EH (cell line): Measurements from ENCODE around the gene DPP8.
A peak's percentile ranks its signal among the peaks of the same experiment; 100 is the strongest.
"Not testable (repeated sequence)": the region's sequence is repeated elsewhere in the genome, so short reads cannot be mapped to it uniquely, and the experiment has no call there.

Experiments used
- DNase-seq: peaks from one replicate; pipeline ENCODE4 v3.0.0-alpha.2; 2015; ENCODE audit warnings: low read depth

Gene DPP8

DNA sequence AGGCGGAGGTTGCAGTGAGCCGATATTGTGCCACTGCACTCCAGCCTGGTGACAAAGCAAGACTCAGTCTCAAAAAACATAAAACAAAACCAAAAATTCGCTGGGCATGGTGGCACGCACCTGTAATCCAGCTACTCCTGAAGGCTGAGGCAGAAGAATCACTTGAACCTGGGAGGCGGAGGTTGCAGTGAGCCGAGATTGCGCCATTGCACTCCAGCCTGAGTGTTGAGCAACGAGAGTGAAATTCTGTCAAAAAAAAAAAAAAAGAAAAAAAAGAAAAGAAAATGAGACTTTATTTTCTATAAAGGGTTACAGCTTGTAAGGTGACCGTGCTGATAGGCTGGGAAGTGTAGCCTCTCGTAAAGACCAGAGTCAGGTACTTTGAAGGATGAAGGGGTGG lies 6.7 kb upstream of the DPP8 start:
- no peak for DNase-seq

DNA sequence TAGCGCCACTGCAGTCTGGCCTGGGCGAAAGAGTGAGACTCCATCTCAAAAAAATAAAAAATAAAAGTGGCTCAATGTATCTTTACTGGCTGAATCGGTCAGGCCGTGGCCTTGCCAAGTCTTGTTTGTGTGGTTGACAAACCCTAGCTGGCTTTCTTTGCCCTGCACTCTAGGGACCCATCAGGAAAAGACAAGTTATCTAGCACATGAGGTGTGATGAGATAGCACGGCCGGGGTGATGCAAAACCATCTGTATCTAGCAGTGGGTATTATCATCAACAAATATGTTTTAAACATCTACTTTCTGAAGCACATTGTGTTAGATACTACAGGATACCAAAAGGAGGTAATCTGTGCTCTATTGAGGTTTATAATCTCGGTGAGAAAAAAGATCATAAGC lies 3.9 kb upstream of the DPP8 start:
- no peak for DNase-seq

DNA sequence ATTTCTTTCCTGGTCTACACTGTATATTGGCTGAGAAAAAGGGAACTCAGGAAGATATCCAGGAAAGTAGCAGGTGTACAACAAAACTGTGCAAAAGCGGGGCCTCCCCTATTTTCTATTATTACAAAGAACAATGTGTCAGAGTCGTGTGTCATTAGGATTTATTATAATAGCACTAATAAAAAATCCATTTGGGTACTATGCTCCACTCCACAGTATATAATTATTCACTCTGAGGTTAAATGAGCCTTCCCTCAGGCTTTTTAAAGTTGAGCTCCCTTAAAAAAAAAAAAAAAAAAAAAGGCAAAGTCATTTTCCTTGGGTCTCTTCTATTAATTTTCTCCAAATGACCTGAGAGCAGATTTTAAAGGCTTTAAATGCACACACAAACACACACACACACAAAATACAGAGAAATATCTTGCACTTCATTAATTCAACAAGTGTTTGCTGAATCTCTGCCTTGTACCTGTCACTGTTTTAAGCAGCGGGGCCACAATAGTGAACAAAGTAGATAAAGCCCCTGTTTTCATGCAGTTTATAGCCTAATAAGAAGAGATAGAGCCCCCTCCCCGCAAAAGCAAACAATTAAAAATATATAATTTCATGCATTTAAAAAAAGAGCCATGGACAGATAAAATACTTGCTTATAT lies 1.3 kb upstream of the DPP8 start:
- no peak for DNase-seq

DNA sequence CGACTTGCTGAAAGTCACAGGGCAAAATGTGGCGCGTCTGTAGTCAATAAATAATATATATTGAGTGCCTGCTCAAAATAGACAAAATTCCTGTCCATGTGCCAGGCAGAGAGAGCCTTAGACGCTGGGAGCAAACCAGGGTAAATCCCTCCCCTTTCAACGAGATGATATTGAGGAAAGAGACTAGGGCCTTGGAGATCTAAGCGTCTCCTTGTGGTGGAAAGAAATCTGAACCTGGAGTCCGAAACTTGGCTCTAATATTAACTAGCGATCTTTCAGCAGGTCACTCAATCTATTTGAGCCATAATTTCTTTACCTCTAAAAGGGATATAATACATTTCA lies 348 bp upstream of the DPP8 start:
- no peak for DNase-seq

DNA sequence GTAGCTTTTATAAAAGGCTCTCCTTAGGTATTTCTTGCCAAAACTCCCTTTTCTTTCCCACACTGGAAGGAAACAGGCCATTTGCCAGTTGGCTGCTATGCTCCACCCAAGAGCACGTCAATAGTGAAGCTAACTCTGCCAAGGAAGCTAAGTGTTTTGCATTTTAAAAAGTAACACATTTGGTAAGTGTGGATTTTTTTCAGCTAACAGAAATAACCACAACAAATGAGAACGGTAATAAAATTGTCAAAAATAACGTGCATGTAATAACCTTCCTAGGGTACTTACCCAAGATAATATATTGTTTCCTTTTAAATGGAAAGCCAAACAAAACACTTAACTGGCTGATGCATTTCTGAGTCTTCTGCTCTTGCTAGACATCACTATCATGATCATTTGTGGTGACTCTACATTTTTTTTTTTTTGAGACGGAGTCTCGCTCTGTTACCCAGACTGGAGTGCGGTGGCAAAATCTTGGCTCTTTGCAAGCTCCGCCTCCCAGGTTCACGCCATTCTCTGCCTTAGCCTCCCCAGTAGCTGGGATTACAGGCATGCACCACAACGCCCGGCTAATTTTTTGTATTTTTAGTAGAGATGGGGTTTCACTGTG lies 4.6 kb downstream of the DPP8 start:
- DNase-seq: no peak

DNA sequence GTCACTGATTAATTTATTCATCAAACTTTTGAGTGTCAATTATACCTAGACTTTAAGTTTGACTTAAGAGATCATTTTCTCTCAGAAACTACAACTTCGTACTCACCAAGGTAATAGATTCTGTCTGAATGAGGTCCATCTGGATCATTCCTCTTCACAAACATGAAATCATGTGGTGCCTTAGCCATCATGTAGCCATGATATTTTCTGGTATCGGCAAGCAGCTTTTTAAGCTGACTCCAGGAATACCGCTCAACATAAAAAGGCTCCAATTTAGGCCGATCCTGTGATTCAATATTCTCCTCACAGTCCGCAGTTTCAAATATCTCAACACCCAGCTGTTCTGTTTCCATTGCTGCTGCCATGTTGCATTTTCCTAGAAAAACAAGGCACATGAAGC lies 5.3 kb downstream of the DPP8 start:
- DNase-seq: no peak

DNA sequence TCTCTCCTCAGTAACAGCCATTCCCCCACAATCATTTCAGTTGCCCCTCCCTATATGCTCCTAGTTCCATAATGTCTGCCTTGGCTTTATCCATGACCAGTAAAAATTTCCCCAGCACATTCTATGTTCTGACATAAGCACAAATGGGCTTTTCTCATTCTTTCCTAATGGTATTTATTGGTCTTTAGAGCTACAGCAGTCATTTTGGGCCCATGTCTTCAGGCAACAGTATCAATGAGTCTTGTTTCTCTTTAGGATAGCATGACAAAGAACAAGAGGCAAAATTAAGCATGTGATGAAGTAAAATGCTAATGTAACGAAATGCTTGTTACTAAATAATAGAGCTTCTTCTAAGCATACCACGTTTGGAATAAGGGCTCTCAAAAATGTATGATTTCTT lies 8.2 kb downstream of the DPP8 start:
- DNase-seq: no peak

DNA sequence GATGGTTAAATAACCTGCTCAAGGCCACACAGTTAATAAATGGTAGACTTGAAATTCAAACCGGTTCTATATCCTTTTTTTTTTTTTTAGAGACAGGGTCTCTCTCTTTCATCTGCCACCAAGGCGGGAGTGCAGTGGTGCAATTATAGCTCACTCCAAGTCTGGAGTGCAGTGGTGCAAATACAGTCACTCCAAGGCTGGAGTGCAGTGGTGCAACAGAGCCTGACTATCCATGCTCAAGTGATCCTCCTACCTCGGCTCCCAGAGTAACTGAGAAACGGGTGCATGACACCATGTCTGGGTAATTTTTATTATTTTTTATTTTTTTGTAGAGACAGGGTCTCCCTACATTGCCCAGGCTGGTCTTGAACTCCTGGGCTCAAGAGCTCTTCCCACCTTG lies 23.4 kb downstream of the DPP8 start:
- DNase-seq: no peak

DNA sequence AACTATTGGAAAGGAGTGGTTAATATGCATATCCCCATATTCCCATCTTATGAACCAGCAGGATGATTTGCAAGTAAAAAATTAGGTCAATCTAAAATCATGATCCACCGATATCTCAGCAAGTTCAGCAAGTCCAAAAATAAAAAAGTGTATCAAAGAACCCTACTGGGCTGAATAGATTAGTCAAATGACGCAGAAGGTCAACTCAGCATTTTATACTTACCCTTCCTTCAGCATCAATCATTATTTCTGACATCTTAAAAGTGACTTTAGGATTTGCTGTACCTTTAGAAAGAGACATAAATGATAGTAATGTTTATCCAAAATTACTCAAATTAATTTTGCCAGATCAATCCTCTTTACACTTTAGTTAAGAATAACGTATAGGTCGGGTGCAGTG lies 32.6 kb downstream of the DPP8 start:
- no peak for DNase-seq

DNA sequence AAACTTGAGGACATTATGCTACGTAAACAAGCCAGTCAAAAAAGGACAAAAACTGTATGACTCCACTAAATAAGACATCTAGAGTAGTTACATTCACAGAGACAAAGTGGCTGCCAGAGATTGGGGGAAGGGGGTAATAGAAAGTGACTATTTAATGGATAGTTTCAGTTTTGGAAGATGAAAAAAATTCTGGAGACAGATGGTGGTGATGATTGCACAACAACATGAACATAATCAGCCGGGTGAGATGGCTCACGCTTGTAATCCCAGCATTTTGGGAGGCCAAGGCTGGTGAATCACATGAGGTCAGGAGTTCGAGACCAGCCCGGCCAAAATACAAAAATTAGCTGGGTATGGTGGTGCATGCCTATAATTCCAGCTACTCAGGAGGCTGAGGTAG lies 40.6 kb downstream of the DPP8 start:
- DNase-seq: peak; percentile 87

DNA sequence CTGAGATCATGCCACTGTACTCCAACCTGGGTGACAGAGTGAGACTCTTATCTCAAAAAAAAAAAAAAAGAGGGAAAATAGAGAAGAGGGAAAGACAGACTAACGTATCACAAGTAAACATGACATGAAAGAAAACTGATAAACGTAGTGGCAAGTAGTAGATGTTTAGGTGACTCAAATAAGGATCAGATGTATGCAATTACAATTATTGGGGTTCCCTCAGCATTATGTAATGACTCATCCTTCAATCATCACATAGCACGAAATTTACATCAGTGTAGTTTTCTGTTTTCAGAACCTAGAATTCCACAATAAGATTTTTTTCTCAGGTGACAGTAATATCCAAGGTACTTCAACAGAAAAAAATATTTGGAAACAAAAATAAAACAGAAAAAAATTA lies 46.6 kb downstream of the DPP8 start:
- no peak for DNase-seq

DNA sequence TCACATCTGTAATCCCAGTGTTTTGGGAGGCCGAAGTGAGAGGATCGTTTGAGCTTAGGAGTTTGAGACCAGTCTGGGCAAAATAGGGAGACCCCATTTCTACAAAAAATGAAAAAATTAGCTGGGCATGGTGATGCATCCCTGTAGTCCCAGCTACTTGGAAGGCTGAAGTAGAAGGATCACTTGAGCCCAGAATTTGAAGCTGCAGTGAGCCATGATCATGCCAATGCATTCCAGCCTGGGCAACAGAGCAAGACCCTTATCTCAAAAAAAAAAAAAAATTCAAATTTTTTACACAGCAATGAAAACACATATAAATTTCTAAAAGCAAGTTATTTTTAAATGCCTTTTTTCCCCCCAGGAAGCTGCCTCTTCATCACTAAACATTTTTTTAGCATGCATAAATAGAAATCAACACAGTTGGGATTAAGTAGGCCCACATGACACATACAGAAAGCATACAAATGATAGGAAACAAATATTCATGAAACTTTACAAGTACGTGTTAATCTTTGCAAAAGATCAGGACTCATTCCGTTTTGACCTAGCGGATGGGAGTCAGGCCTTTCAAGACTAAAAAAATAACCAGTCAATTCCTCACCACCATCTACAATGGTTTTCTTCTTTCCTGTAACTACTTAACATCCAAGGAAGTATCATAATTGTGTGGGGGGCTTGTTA lies 49.1 kb downstream of the DPP8 start:
- no peak for DNase-seq

DNA sequence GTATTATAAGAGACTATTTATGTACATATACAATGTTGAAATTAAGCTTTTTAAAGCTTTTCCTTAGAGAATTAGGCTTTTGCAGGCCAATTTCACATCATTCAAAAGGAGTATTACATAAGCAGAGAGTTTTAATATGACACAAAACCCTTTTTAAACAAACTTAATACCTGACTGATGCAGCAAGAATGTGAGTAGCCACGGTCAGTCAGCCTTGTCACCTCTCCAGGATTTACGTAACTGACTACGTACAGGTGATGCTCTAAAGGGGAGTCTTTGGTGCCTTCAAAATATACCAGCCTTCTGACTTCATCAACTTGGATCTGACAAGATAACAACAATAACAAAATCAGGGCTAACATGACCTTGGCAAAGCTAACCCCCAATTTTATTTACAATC lies 50.6 kb downstream of the DPP8 start:
- DNase-seq: no peak

DNA sequence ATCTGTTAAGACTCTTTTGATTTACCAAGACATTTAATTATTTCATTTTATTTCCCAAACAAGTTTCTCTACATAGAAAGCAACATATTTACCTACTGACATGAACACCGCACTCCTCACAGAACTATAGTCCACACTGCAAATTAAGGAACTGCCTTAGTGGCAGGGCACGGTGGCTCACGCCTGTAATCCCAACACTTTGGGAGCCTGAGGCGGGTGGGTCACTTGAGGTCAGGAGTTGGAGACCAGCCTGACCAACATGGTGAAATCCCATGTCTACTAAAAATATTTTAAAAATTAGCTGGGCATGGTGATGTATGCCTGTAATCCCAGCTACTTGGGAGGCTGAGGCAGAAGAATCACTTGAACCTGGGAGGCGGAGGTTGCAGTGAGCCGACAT lies 54.4 kb downstream of the DPP8 start:
- not testable (repeated sequence) for DNase-seq

DNA sequence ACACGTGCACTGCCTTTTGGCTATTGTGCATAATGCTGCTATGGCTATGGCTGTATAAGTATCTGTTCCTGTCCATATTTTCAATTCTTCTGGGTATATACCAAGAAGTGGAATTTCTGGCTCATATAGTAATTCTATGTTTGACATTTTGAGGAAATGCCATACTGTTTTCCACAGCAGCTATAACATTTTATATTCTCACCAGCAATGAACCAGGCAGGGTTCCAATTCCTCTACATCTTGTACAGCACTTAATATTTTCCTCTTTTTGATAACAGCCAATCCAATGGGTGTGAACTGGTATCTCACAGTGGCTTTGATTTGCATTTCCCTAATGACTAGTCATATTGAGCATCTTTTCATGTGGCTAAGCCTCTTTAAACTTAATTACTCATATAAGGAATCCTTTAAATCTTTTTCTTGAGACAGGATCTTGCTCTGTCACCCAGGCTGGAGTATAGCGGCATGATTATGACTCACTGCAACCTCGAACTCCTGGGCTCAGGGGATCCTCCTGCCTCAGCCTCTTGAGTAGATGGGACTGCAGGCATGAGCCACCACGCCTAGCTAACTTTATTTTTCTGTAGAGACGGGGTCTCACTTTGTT lies 56.6 kb downstream of the DPP8 start:
- DNase-seq: peak; percentile 43

DNA sequence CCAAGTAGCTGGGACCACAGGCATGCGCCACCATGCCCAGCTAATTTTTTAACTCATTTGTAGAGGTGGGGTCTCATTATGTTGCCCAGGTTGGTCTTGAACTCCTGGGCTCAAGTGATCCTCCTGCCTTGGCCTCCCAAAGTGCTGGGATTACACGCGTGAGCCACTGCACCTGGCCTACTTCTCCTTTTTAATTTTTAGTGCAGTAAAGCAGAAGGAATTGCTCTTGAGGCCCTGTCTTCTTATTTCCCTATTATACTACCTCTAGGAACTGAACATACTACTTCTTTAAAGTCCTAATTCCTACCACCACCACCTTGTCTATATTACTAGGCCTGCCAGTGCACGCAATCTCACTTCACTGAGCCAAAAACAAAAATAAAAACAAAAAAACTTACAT lies 62.2 kb downstream of the DPP8 start:
- DNase-seq: not testable (repeated sequence)

DNA sequence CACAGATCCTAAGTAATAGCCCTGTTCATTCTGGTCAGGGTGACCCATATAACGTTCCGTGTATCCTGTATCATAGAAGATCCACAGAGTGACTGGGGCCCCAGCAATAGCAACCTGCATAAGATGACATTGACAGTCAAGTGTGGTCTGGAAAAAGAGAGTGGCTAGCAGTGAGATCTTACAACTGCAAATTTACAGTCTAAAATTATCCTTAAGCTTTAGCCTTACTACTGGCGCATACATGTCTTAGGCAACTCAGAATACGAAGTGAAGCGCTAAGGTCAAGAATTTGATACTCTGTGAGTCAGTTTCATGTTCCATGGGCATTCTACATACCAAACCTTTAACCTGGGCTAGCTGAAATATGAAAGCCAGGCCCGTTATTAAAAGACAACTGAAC lies 65.5 kb downstream of the DPP8 start:
- no peak for DNase-seq

DNA sequence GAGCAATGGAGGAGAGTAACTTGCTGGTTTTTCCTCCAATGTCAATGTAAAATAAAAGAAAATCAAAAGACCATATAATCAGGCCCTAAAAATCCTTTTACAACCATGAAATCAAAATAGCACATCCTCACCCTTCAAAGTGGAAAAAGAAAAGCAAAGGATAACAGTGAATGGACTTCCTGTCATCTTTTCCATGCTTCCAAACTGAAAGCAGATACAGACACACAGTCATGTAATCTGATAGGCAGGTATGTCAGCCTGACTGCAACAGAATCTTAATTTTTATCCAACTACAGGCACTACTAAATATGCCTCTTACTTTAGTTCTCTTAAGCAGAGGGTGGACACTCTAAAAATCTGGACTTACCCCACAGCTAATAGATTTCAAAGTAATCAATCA lies 66.9 kb downstream of the DPP8 start:
- no peak for DNase-seq

DNA sequence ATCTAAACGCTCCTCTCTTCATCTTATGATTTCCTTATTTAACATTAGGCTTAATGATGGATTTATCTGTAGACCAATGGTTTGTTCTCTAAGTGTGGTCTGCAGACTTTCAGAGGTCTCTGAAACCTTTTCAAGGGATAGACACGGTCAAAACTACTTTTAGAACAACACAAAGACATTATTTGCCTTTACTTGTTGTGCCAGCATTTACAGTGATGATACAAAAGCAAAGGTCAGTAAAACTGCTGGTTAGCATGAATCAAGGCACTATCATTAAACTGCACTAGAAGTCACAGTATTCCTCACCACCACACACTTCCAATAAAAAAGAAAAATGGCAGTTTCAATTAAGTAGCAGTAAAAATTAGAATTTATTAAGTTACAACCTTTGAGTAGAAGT lies 70.3 kb downstream of the DPP8 start:
- no peak for DNase-seq

DNA sequence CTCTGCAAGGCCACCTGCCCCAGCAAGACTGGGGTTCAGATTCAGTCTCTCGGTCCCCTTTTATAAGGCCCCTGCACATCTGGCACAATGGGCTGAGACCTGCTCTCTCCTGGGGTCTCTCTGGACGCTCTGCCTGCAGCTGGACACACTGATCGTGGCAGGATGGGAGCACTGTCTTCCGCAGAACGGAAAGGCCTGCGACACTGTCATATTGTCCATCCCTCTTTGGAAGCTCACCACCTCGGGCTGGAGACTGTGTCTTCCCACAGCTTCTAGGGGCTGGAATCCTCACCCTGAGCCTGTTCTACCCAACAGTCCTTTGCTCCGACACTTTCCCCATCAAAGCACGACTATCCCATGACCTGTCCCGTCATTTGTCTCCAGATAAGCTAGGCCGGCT lies 83.3 kb downstream of the DPP8 start:
- DNase-seq: no peak

DNA sequence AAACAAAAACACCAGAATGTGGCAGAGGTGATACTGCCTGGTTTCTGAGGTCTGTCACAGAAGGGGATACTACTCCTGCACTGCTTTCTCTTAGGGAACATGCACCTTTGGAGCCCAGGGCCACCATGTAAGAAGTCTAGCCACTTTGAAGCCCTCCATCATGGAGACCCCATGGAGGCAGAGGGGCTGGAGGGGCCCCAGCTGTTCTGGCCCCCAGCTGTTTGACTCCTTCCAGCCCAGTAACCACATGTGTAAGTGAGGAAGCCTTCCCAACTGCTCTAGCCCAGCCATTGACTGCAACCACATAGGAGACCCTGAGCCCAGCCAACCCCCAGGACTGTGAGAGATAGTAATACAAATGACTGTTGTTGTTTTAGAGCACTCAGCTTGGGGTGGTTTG lies 85.8 kb downstream of the DPP8 start:
- DNase-seq: no peak

DNA sequence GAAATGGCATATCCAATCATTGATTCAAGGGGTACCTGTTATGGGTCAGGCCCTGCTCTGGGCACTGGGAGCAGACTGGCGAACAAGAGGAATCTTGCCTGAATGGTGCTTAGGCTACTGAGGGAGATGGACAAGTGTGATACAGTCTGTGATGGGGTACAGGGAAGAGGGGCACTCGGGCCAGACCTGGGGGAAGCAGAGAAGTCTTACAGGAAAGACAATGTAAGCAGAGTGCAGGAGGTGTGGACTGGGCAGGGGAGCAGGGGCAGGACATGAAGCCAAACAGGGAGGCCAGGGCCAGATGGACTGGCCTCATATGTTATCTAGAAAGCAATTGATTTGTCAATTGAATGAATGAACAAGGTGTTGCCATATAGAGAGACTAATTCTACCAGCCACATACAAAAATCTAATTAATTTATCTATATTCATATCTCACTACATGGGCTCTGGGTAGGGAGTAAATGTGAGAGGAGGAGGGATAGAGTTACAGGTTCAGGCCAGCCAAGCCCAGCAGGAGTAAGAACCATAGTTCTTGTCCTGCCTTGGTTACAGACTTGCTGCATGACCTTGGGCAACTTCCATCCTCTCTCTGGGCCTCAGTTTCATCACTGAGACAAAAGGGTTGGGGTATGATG lies 91.2 kb downstream of the DPP8 start:
- no peak for DNase-seq

DNA sequence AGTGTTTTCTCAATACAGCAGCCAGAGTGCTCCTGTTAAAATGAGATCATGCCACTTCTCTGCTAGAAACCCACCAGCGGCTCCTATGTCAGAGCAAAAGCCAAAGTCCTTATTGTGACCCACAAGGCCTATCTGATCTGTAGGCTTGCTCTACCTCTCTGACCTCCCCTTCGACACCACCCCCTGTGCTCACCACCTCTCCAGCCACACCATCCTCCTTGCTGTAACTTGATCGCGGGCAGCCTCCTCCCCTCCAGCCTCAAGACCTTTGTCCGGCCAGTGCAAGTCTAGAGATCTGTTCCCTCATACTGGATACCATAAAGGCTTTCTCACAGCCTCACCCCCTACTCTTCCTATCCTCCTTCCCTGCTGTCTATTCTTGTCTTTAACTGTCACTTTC lies 92.8 kb downstream of the DPP8 start:
- no peak for DNase-seq
